ENCODE results near the gene BRD2.

The BRD2 gene

DNA sequence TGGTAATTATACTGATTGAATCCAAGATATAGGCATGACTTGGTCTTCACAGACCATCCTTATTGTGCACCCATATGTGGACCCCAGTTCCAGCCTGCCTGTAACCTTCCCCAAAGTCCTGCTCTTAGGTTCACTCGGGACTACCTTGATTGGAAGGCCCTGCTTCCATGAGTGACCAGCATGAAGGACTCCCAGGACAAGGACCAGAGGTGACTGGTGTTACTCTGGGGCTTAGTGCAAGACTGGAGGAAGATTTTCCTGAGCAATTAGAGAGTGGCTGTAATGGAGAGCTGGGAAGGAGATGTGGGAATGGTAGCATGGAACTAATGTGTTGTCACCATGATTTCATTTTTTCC, 15.1 kb downstream of the BRD2 start:
- Histone ChIP-seq H3K4me3 (ENCODE audit: low read depth, low read length) (no peak overlapping the region), H3K9me3 (ENCODE audit: control insufficient read depth, insufficient read depth, low read depth, low read length) (no peaks in the 10 kb centered on the region), H3K27me3 (ENCODE audit: control insufficient read depth, insufficient read depth, low read length) (no peaks in the 10 kb centered on the region), H3K36me3 (ENCODE audit: control insufficient read depth, insufficient read depth, low read length) (peaks cover 41% of the 10 kb centered on the region), H3K9ac (ENCODE audit: low read length) (no peak overlapping the region), H3K27ac (ENCODE audit: low read depth, low read length) (no peak overlapping the region), H3K4me1 (ENCODE audit: control insufficient read depth, insufficient read depth, low read length) (peaks cover 4% of the 10 kb centered on the region; the same call in 1 of the 2 replicates)

DNA sequence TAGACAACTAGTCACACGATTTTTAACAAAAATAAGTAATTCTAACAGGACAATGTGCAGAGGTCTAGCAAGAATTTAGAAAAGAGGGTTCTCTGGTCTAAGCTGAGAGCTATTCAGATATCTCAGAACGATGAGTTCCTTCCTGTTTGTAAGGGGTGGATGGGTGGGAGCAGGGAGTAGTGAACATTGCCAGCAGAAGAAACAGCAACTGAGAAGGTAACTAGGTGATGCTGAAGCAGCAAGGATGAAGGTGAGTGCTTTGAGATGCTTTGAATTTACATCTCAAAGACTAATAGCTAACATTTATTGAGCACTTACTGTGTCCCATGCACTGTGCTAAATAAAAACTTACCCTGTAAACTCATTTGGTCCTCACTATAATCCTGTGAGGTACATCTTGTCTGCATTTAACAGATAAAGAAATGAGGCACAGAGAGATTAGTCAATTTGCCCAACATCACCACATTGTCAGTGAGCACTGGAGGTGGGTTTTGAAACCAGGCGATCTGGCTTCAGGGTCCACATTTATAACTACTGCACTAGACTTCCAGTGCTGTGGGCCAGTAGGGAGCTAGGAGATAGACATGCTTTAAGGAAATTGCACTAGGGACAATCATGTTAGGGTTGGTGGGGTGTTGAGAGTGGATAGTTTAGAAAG, 15.7 kb downstream of the BRD2 start:
- Histone ChIP-seq H3K36me3 (ENCODE audit: control insufficient read depth, insufficient read depth, low read length) (peaks cover 35% of the 10 kb centered on the region), H3K9ac (ENCODE audit: low read length) (no peak overlapping the region), H3K9me3 (ENCODE audit: control insufficient read depth, insufficient read depth, low read depth, low read length) (no peaks in the 10 kb centered on the region), H3K4me3 (ENCODE audit: low read depth, low read length) (no peak overlapping the region), H3K27ac (ENCODE audit: low read depth, low read length) (no peak overlapping the region), H3K27me3 (ENCODE audit: control insufficient read depth, insufficient read depth, low read length) (no peaks in the 10 kb centered on the region), H3K4me1 (ENCODE audit: control insufficient read depth, insufficient read depth, low read length) (peaks cover 4% of the 10 kb centered on the region; the same call in 1 of the 2 replicates)

DNA sequence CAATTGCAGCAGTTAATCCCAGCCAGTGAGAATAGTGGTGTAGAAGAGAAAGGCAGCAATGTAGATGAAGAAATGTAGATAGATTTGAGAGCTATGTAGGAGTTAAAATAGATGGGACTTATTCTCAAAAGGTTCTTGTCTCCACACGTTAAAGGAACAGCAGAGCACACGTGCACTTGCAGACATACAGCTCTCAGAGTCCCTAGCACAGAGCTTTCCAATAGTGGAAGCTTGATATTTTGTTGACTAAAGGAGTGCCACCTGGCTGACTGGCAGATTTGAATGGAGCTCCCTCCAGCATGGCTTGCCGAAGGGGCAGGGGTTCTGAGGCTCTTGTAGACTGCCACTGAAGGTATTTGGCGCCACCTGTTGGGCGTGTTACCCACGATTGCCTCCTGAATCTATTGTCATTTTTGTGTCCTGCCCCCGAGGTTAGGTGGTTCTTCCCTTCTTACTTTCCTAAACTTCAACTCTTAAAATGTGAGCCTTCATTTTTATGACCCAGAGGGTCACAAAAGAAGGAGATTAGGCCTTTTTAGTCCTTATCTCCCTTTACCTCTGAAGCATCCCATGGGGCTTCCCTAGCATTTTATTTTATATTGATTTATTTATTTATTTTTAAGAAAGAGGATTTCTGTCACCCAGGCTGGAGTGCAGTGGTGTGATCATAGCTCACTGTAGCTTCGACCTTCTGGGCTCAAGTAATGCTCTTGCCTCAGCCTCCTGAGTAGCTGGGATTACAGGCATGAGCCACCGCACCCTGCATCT, 16.4 kb downstream of the BRD2 start:
- H3K4me1 ChIP-seq (ENCODE audit: control insufficient read depth, insufficient read depth, low read length): peaks cover 4% of the 10 kb centered on the region; the same call in 1 of the 2 replicates
- no peak overlapping the region for H3K27ac ChIP-seq (ENCODE audit: low read depth, low read length)
- H3K36me3 ChIP-seq (ENCODE audit: control insufficient read depth, insufficient read depth, low read length): peaks cover 28% of the 10 kb centered on the region
- H3K4me3 ChIP-seq (ENCODE audit: low read depth, low read length): no peak overlapping the region
- no peak overlapping the region for H3K9ac ChIP-seq (ENCODE audit: low read length)
- no peaks in the 10 kb centered on the region for H3K27me3 ChIP-seq (ENCODE audit: control insufficient read depth, insufficient read depth, low read length)
- H3K9me3 ChIP-seq (ENCODE audit: control insufficient read depth, insufficient read depth, low read depth, low read length): no peaks in the 10 kb centered on the region

DNA sequence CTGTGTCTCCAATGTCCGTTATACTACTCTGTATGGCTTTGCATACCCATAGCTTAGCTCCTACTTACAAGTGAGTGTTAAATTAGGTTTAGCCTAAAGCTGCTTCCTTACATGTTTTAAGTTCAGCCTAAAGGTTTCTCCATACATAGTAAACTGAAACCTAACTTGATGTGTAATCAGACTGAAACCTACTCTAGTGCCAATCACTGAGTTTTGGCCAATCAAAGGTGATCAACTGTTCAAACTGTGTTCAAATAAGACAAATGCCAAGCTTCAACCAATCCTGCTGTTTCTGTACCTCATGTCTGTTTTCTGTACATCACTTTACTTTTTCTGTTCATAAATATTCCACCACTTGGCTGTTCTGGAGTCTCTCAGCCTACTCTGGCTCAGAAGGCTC, 21.0 kb downstream of the BRD2 start:
- H3K27ac ChIP-seq (ENCODE audit: low read depth, low read length): no peak overlapping the region
- no peaks in the 10 kb centered on the region for H3K36me3 ChIP-seq (ENCODE audit: control insufficient read depth, insufficient read depth, low read length)
- H3K4me3 ChIP-seq (ENCODE audit: low read depth, low read length): no peak overlapping the region
- no peak overlapping the region for H3K9ac ChIP-seq (ENCODE audit: low read length)
- H3K27me3 ChIP-seq (ENCODE audit: control insufficient read depth, insufficient read depth, low read length): no peaks in the 10 kb centered on the region
- peaks cover 4% of the 10 kb centered on the region; the same call in 1 of the 2 replicates for H3K4me1 ChIP-seq (ENCODE audit: control insufficient read depth, insufficient read depth, low read length)
- no peaks in the 10 kb centered on the region for H3K9me3 ChIP-seq (ENCODE audit: control insufficient read depth, insufficient read depth, low read depth, low read length)

DNA sequence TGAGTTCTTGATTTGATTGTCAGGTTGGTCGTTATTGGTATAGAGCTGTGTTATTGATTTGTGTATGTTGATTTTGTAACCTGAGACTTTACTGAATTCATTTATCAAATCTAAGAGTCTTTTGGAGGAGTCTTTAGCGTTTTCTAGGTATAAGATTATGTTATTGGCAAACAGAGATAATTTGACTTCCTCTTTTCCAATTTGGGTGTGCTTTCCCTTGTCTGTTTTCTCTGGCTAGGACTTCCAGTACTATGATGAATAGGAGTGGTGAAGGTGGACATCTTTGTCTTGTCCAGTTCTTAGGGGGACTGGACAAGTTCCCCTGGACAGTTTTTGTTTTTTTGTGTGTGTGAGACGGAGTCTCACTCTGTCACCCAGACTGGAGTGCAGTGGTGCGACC, 23.6 kb downstream of the BRD2 start:
- Histone ChIP-seq H3K4me1 (ENCODE audit: control insufficient read depth, insufficient read depth, low read length) (peaks cover 4% of the 10 kb centered on the region; the same call in 1 of the 2 replicates), H3K9ac (ENCODE audit: low read length) (no peak overlapping the region), H3K36me3 (ENCODE audit: control insufficient read depth, insufficient read depth, low read length) (no peaks in the 10 kb centered on the region), H3K27me3 (ENCODE audit: control insufficient read depth, insufficient read depth, low read length) (no peaks in the 10 kb centered on the region; the same call in 1 of the 2 replicates), H3K4me3 (ENCODE audit: low read depth, low read length) (no peak overlapping the region), H3K9me3 (ENCODE audit: control insufficient read depth, insufficient read depth, low read depth, low read length) (no peaks in the 10 kb centered on the region), H3K27ac (ENCODE audit: low read depth, low read length) (no peak overlapping the region)

DNA sequence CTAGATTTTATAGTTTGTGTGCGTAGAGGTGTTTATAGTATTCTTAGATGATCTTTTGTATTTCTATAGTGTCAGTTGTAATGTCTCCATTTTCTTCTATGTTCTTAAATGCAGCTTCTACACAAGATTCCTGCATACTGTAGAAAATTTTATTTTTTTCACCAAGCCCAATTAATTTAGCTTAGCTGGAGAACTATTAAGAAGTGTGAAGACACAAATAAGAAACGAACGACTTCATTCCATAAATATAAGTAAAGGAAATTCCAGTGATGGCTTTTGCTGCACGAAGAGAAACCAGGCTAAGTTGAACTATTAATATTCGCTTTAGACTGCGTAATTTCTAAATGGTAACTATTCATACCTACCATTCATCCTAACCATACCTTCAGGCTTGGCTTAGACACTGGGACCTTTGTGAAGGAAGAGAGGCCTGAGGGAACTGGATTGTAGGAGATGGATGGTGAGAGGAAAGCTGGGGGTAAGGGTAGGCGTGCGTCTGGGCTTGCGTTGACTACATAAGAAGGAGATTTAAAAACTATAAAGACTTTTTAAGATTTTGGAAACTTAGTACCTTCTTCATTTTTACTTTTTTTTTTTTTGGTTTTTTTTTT, 25.1 kb downstream of the BRD2 start:
- no peaks in the 10 kb centered on the region for H3K9me3 ChIP-seq (ENCODE audit: control insufficient read depth, insufficient read depth, low read depth, low read length)
- H3K9ac ChIP-seq (ENCODE audit: low read length): no peak overlapping the region
- no peak overlapping the region for H3K4me3 ChIP-seq (ENCODE audit: low read depth, low read length)
- H3K36me3 ChIP-seq (ENCODE audit: control insufficient read depth, insufficient read depth, low read length): no peaks in the 10 kb centered on the region
- H3K4me1 ChIP-seq (ENCODE audit: control insufficient read depth, insufficient read depth, low read length): no peaks in the 10 kb centered on the region
- H3K27me3 ChIP-seq (ENCODE audit: control insufficient read depth, insufficient read depth, low read length): no peaks in the 10 kb centered on the region; the same call in 1 of the 2 replicates
- H3K27ac ChIP-seq (ENCODE audit: low read depth, low read length): no peak overlapping the region

DNA sequence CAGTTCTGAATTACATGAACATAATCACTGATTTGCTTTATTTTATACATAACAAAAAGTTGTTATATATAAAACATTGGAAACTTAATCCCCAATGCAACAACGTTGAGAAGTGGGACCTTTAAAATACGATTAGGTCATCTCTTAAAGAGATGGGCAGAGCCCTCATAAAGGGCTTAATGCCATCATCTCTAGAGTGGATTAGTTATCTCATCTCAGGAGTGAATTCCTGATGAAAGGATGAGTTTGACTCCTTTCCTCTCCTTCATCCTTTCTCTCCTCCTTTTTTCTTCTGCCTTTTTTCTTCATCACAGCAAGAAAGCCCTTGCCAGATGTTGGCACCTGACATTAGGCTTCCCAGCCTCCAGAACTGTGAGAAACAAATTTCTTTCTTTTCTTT, 27.1 kb downstream of the BRD2 start:
- no peaks in the 10 kb centered on the region for H3K9me3 ChIP-seq (ENCODE audit: control insufficient read depth, insufficient read depth, low read depth, low read length)

DNA sequence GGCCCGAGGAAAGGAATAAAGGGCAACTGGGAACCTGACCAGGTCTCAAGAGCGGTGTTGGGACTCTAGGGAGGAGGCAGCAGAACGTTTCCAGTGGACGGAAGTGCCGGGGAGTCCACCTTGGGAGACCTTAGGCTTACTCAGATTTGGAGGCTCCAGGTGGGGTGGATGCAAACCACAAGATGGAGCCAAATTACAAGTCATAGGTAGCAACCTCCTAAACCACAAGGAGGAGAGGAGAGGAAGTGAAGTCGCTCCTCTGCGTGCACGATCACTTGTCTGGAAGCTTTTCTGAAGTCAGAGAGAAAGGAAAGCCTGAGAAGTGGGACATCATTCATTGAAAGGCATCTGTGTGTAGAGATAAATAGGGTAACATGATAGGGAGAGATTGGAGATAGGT, 31.7 kb downstream of the BRD2 start:
- H3K27ac ChIP-seq (ENCODE audit: low read depth, low read length): no peak overlapping the region
- no peaks in the 10 kb centered on the region for H3K36me3 ChIP-seq (ENCODE audit: control insufficient read depth, insufficient read depth, low read length)
- 0 out of 2 replicates have a peak, but pooled peaks cover 3% of the 10 kb centered on the region for H3K4me1 ChIP-seq (ENCODE audit: control insufficient read depth, insufficient read depth, low read length)
- no peaks in the 10 kb centered on the region; the same call in 1 of the 2 replicates for H3K27me3 ChIP-seq (ENCODE audit: control insufficient read depth, insufficient read depth, low read length)
- no peaks in the 10 kb centered on the region for H3K9me3 ChIP-seq (ENCODE audit: control insufficient read depth, insufficient read depth, low read depth, low read length)
- no peak overlapping the region for H3K4me3 ChIP-seq (ENCODE audit: low read depth, low read length)
- H3K9ac ChIP-seq (ENCODE audit: low read length): no peak overlapping the region

More for the DNA sequence above, 27.1 kb downstream of the BRD2 start:
- Histone ChIP-seq H3K4me1 (ENCODE audit: control insufficient read depth, insufficient read depth, low read length) (0 out of 2 replicates have a peak, but pooled peaks cover 3% of the 10 kb centered on the region), H3K27me3 (ENCODE audit: control insufficient read depth, insufficient read depth, low read length) (no peaks in the 10 kb centered on the region; the same call in 1 of the 2 replicates), H3K9ac (ENCODE audit: low read length) (no peak overlapping the region), H3K36me3 (ENCODE audit: control insufficient read depth, insufficient read depth, low read length) (no peaks in the 10 kb centered on the region), H3K27ac (ENCODE audit: low read depth, low read length) (no peak overlapping the region), H3K4me3 (ENCODE audit: low read depth, low read length) (no peak overlapping the region)

DNA sequence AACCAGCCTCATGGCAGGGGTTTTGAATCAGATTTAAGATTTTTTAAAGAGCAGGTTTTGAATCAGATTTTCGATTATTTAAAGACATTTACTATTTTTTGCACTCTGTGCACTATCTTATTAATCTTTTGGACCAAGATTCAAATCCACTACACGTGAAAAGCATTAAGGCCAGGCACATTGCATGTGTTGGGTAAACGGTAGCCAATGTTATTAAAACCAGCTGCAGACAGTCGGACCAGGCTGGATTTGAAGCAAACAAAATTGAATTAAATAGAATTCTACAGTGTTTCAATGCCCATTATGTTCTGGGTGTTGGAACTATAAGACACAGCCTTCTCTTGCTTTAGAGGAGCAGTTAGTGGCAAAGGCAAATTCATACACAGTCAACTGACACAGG, 33.3 kb downstream of the BRD2 start:
- Histone ChIP-seq H3K36me3 (ENCODE audit: control insufficient read depth, insufficient read depth, low read length) (no peaks in the 10 kb centered on the region; the same call in 1 of the 2 replicates), H3K27me3 (ENCODE audit: control insufficient read depth, insufficient read depth, low read length) (no peaks in the 10 kb centered on the region; the same call in 1 of the 2 replicates), H3K9ac (ENCODE audit: low read length) (no peak overlapping the region), H3K4me3 (ENCODE audit: low read depth, low read length) (no peak overlapping the region), H3K9me3 (ENCODE audit: control insufficient read depth, insufficient read depth, low read depth, low read length) (no peaks in the 10 kb centered on the region), H3K27ac (ENCODE audit: low read depth, low read length) (no peak overlapping the region), H3K4me1 (ENCODE audit: control insufficient read depth, insufficient read depth, low read length) (0 out of 2 replicates have a peak, but pooled peaks cover 3% of the 10 kb centered on the region)

DNA sequence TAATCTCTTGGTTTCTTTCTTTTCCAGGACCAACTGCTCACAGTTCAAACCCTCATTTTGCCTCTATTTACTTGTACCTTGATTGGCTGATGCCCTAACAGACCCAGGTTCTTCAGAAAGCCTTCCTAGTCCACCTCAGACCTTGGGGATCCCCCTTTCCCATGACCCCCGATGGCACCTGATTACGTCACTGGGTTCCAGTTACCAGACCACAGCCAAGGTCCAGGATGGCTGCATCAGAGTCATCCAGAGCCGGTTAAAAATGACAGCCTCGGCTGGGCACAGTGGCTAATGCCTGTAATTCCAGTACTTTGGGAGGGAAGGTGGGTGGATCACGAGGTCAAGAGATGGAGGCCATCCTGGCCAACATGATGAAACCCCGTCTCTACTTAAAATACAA, 36.5 kb downstream of the BRD2 start:
- H3K36me3 ChIP-seq (ENCODE audit: control insufficient read depth, insufficient read depth, low read length): no peaks in the 10 kb centered on the region; the same call in 1 of the 2 replicates
- H3K27me3 ChIP-seq (ENCODE audit: control insufficient read depth, insufficient read depth, low read length): no peaks in the 10 kb centered on the region; the same call in 1 of the 2 replicates
- no peaks in the 10 kb centered on the region for H3K9me3 ChIP-seq (ENCODE audit: control insufficient read depth, insufficient read depth, low read depth, low read length)
- H3K27ac ChIP-seq (ENCODE audit: low read depth, low read length): no peak overlapping the region
- no peak overlapping the region for H3K9ac ChIP-seq (ENCODE audit: low read length)
- no peak overlapping the region for H3K4me3 ChIP-seq (ENCODE audit: low read depth, low read length)
- H3K4me1 ChIP-seq (ENCODE audit: control insufficient read depth, insufficient read depth, low read length): peaks cover under 1% of the 10 kb centered on the region; the same call in 1 of the 2 replicates
